CD4-positive, alpha-beta T cell (primary cell): ENCODE results near the gene GAGE2A. TPM values are rescaled to one million over a fixed set of nuclear protein-coding genes. Genes with fewer than 3 reads are reported as not detected.
A peak's percentile ranks its signal among the peaks of the same experiment; 100 is the strongest.
"Not testable (repeated sequence)": the region's sequence is repeated elsewhere in the genome, so short reads cannot be mapped to it uniquely, and the experiment has no call there.

ENCODE experiments used
- ATAC-seq: fragments of 200-7000 bp; cut with Tn5 transposase; one replicate; pipeline ENCODE4 v1.10.0; 2022; ENCODE audit warnings: mild to moderate bottlenecking; ENCODE audit not compliant: poor library complexity
- CTCF ChIA-PET: fragments of 350-600 bp; sonication (Branson Sonifier 250); formaldehyde crosslinking; loops from one replicate; lab custom pipeline; 2021; ENCODE audit warnings: antibody characterized with exemption, inconsistent platforms; lab: Charles Lee
- POLR2A ChIA-PET: fragments of 350-600 bp; sonication (Branson Sonifier 250); formaldehyde crosslinking; loops from one replicate; lab custom pipeline; 2021; ENCODE audit warnings: antibody characterized with exemption, inconsistent platforms; lab: Charles Lee
- DNase-seq, 14 experiments: peaks; one replicate each; pipeline ENCODE4 v3.0.0-alpha.2; 2013 to 2020; ENCODE audit warnings: mixed read lengths in 2 of 14
- H3K27ac ChIP-seq, 2 donors: one replicate each; pipeline versions ENCODE4 v1.5.1 to v1.7.0; 2013; ENCODE audit warnings: low read length in 2 of 2, low read depth in 1 of 2, mild to moderate bottlenecking in 1 of 2
- H3K27me3 ChIP-seq, 2 experiments: 1 replicate in 1 of 2; 2 replicates in 1 of 2; pipeline versions ENCODE4 v1.6.1 to v1.7.0; 2013; ENCODE audit warnings: low read length in 2 of 2, control low read depth in 1 of 2, mild to moderate bottlenecking in 1 of 2, moderate library complexity in 1 of 2; ENCODE audit not compliant: insufficient read depth in 2 of 2, control insufficient read depth in 1 of 2
- H3K36me3 ChIP-seq: one replicate; pipeline ENCODE4 v1.6.1; 2013; ENCODE audit warnings: low read length, control low read depth; ENCODE audit not compliant: insufficient read depth
- H3K4me1 ChIP-seq: one replicate; pipeline ENCODE4 v1.6.1; 2013; ENCODE audit warnings: low read length, control low read depth; ENCODE audit not compliant: insufficient read depth
- H3K4me3 ChIP-seq: one replicate; pipeline ENCODE4 v1.5.1; 2013; ENCODE audit warnings: mild to moderate bottlenecking, low read length, moderate library complexity
- H3K9me3 ChIP-seq, 2 experiments: 1 replicate in 1 of 2; 2 replicates in 1 of 2; pipeline versions ENCODE4 v1.6.1 to v1.7.0; 2013; ENCODE audit warnings: low read length in 2 of 2, mild to moderate bottlenecking in 2 of 2, control low read depth in 1 of 2, moderate library complexity in 1 of 2; ENCODE audit not compliant: control insufficient read depth in 1 of 2, insufficient read depth in 1 of 2
- H3K27ac Mint-ChIP-seq: one replicate; pipeline ENCODE4 v1.8.0; 2020; ENCODE audit warnings: mixed read lengths
- H3K27me3 Mint-ChIP-seq: one replicate; pipeline ENCODE4 v1.8.0; 2021; ENCODE audit warnings: mixed read lengths
- H3K36me3 Mint-ChIP-seq: one replicate; pipeline ENCODE4 v1.8.0; 2021; ENCODE audit warnings: low read depth, mixed read lengths
- H3K4me1 Mint-ChIP-seq: one replicate; pipeline ENCODE4 v1.8.0; 2021; ENCODE audit warnings: low read depth, mixed read lengths
- H3K4me3 Mint-ChIP-seq: one replicate; pipeline ENCODE4 v1.8.0; 2020; ENCODE audit warnings: mild to moderate bottlenecking, mixed read lengths
- H3K9me3 Mint-ChIP-seq: one replicate; pipeline ENCODE4 v1.8.0; 2020; ENCODE audit warnings: mixed read lengths
- intact Hi-C, 2 experiments: fragments of 100-400 bp; cut with DNase I in 1 of 2; cut with micrococcal nuclease in 1 of 2; formaldehyde crosslinking; loops; one replicate each; pipeline versions ENCODE4 v1.15.1 to v1.9.0; 2023 to 2025; cut with DNase I, micrococcal nuclease
- polyA plus RNA-seq, 2 donors: library from polyadenylated mRNA; unstranded; fragments of 120-200 nt; gene quantifications; one replicate each; pipeline ENCODE4 v1.2.1, GENCODE V29; 2013
- total RNA-seq, 174 experiments: library from RNA in 2 of 174; stranded (reverse) in 2 of 174; gene quantifications; one replicate each; pipeline ENCODE4 v1.2.3 and lab custom pipeline; 2021 to 2026

GAGE2A gene, protein sequence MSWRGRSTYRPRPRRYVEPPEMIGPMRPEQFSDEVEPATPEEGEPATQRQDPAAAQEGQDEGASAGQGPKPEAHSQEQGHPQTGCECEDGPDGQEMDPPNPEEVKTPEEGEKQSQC
- total RNA-seq (not detected), total RNA-seq (lab: John Stamatoyannopoulos, UW) (0 to 0.06 (median 0) reads per million in 172 experiments)
- polyA plus RNA-seq (2013, experiment 1 of 2) = not detected
- polyA plus RNA-seq (2013, experiment 2 of 2) = not detected

DNA sequence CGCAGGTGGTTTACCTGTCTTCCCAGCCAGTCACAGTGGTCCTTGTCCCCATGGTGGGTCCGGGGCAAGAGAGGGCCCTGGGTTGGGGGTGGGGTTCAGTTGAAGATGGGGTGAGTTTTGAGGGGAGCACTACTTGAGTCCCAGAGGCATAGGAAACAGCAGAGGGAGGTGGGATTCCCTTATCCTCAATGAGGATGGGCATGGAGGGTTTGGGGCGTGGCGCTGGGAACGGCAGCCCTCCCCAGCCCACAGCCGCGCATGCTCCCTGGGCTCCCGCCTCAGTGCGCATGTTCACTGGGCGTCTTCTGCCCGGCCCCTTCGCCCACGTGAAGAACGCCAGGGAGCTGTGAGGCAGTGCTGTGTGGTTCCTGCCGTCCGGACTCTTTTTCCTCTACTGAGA lies at the start of gene GAGE2A:
TSS of gene GAGE2A (plus strand) at position 301 of the 400 bp plus-strand sequence. CDS start 1,155 bp downstream, outside the sequence.
- CTCF ChIA-PET, H3K4me1 Mint-ChIP-seq: not testable (repeated sequence)

DNA sequence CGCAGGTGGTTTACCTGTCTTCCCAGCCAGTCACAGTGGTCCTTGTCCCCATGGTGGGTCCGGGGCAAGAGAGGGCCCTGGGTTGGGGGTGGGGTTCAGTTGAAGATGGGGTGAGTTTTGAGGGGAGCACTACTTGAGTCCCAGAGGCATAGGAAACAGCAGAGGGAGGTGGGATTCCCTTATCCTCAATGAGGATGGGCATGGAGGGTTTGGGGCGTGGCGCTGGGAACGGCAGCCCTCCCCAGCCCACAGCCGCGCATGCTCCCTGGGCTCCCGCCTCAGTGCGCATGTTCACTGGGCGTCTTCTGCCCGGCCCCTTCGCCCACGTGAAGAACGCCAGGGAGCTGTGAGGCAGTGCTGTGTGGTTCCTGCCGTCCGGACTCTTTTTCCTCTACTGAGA lies 47.9 kb upstream of the GAGE2A start, which contains the start of gene GAGE12D:
TSS of gene GAGE12D (plus strand) at position 301 of the 400 bp plus-strand sequence. CDS start 1,155 bp downstream, outside the sequence.
- DNase-seq, H3K27ac Mint-ChIP-seq, H3K9me3 Mint-ChIP-seq, H3K27me3 ChIP-seq, ATAC-seq, intact Hi-C loops, H3K4me3 ChIP-seq, H3K27ac ChIP-seq, H3K27me3 Mint-ChIP-seq, H3K4me3 Mint-ChIP-seq, H3K36me3 ChIP-seq, H3K4me1 ChIP-seq, H3K9me3 ChIP-seq, H3K36me3 Mint-ChIP-seq, H3K4me1 Mint-ChIP-seq, POLR2A ChIA-PET, CTCF ChIA-PET: not testable (repeated sequence)

More for the DNA sequence above, at the start of gene GAGE2A:
- H3K4me3 ChIP-seq, POLR2A ChIA-PET, H3K27me3 Mint-ChIP-seq, H3K36me3 ChIP-seq, H3K27ac Mint-ChIP-seq, H3K9me3 Mint-ChIP-seq, DNase-seq, H3K9me3 ChIP-seq, H3K27me3 ChIP-seq, ATAC-seq, intact Hi-C loops, H3K4me3 Mint-ChIP-seq, H3K27ac ChIP-seq, H3K36me3 Mint-ChIP-seq, H3K4me1 ChIP-seq: not testable (repeated sequence)

DNA sequence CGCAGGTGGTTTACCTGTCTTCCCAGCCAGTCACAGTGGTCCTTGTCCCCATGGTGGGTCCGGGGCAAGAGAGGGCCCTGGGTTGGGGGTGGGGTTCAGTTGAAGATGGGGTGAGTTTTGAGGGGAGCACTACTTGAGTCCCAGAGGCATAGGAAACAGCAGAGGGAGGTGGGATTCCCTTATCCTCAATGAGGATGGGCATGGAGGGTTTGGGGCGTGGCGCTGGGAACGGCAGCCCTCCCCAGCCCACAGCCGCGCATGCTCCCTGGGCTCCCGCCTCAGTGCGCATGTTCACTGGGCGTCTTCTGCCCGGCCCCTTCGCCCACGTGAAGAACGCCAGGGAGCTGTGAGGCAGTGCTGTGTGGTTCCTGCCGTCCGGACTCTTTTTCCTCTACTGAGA lies 38.3 kb upstream of the GAGE2A start, which contains the start of gene GAGE12E:
TSS of gene GAGE12E (plus strand) at position 301 of the 400 bp plus-strand sequence. CDS start 1,155 bp downstream, outside the sequence.
- POLR2A ChIA-PET, H3K4me1 Mint-ChIP-seq, H3K36me3 Mint-ChIP-seq, H3K4me3 Mint-ChIP-seq, DNase-seq, H3K27me3 Mint-ChIP-seq, H3K27me3 ChIP-seq, H3K4me3 ChIP-seq, H3K36me3 ChIP-seq, H3K9me3 ChIP-seq, CTCF ChIA-PET, H3K27ac Mint-ChIP-seq, H3K4me1 ChIP-seq, H3K27ac ChIP-seq, ATAC-seq, H3K9me3 Mint-ChIP-seq, intact Hi-C loops: not testable (repeated sequence)

DNA sequence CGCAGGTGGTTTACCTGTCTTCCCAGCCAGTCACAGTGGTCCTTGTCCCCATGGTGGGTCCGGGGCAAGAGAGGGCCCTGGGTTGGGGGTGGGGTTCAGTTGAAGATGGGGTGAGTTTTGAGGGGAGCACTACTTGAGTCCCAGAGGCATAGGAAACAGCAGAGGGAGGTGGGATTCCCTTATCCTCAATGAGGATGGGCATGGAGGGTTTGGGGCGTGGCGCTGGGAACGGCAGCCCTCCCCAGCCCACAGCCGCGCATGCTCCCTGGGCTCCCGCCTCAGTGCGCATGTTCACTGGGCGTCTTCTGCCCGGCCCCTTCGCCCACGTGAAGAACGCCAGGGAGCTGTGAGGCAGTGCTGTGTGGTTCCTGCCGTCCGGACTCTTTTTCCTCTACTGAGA lies 28.8 kb upstream of the GAGE2A start, which contains the start of gene GAGE12F:
TSS of gene GAGE12F (plus strand) at position 301 of the 400 bp plus-strand sequence. CDS start 1,155 bp downstream, outside the sequence.
- H3K27me3 ChIP-seq, CTCF ChIA-PET, H3K27ac Mint-ChIP-seq, H3K9me3 Mint-ChIP-seq, H3K27me3 Mint-ChIP-seq, intact Hi-C loops, H3K36me3 ChIP-seq, H3K36me3 Mint-ChIP-seq, ATAC-seq, H3K4me3 Mint-ChIP-seq, H3K4me1 ChIP-seq, H3K4me3 ChIP-seq, H3K4me1 Mint-ChIP-seq, H3K27ac ChIP-seq, POLR2A ChIA-PET, H3K9me3 ChIP-seq, DNase-seq: not testable (repeated sequence)

DNA sequence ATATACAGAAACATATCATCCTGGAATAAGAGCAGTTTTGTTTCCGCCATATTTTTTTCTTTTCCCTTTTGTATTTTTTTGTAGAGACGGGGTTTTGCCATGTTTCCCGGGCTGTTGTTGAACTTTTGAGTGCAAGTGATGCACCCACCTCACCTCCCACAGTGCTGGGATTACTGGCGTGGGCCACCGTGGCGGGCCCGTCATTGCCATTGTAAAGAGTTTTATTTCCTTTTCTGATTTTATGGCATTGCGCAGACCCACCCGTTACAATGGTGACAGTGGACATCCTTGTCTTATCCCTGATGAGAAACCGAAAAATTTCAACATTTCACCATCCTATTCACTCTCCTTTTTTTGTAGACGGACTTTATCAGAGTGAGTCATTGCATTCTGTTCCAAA lies 20.6 kb upstream of the GAGE2A start:
- H3K4me3 Mint-ChIP-seq, H3K4me3 ChIP-seq, ATAC-seq, H3K4me1 Mint-ChIP-seq, CTCF ChIA-PET, H3K27me3 Mint-ChIP-seq, H3K27ac Mint-ChIP-seq, POLR2A ChIA-PET, H3K27ac ChIP-seq, H3K9me3 ChIP-seq, H3K9me3 Mint-ChIP-seq, H3K36me3 ChIP-seq, H3K27me3 ChIP-seq, intact Hi-C loops, H3K36me3 Mint-ChIP-seq, H3K4me1 ChIP-seq: not testable (repeated sequence)
- peak in 1 of 14 experiments; percentile 1 for DNase-seq

DNA sequence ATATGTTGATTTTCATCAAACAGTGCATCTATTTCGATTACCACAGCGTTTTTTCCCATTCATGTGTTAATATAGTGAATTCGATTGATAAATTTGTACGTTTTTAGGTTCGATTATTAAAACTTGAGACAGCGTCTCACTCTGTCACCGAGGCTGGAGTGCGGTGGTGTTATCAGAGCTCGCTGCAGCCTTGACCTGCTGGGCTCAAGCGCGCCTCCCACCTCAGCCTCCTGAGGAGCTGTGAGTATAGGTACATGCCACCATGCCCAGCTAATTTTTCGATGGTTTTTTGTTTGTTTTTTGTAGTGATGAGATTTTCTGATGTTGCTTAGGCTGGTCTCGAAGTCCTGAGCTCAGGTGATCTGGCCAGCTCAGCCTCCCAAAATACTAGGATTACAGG lies 20.1 kb upstream of the GAGE2A start:
- H3K27me3 Mint-ChIP-seq, H3K4me1 ChIP-seq, H3K4me3 Mint-ChIP-seq, H3K27ac Mint-ChIP-seq, H3K4me3 ChIP-seq, POLR2A ChIA-PET, H3K9me3 Mint-ChIP-seq, intact Hi-C loops, H3K27me3 ChIP-seq, H3K4me1 Mint-ChIP-seq, H3K9me3 ChIP-seq, H3K36me3 ChIP-seq, DNase-seq, ATAC-seq, H3K27ac ChIP-seq, CTCF ChIA-PET, H3K36me3 Mint-ChIP-seq: not testable (repeated sequence)

DNA sequence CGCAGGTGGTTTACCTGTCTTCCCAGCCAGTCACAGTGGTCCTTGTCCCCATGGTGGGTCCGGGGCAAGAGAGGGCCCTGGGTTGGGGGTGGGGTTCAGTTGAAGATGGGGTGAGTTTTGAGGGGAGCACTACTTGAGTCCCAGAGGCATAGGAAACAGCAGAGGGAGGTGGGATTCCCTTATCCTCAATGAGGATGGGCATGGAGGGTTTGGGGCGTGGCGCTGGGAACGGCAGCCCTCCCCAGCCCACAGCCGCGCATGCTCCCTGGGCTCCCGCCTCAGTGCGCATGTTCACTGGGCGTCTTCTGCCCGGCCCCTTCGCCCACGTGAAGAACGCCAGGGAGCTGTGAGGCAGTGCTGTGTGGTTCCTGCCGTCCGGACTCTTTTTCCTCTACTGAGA lies 19.2 kb upstream of the GAGE2A start, which contains the start of gene GAGE12G:
TSS of gene GAGE12G (plus strand) at position 301 of the 400 bp plus-strand sequence. CDS start 1,155 bp downstream, outside the sequence.
- H3K27ac ChIP-seq, H3K27me3 ChIP-seq, DNase-seq, intact Hi-C loops, H3K27me3 Mint-ChIP-seq, ATAC-seq, H3K36me3 ChIP-seq, H3K4me3 Mint-ChIP-seq, H3K9me3 Mint-ChIP-seq, H3K4me1 Mint-ChIP-seq, H3K4me1 ChIP-seq, H3K36me3 Mint-ChIP-seq, POLR2A ChIA-PET, CTCF ChIA-PET, H3K4me3 ChIP-seq, H3K9me3 ChIP-seq, H3K27ac Mint-ChIP-seq: not testable (repeated sequence)
